LHCN-M2 (cell line): ENCODE data around the gene ICE1. TPM values are rescaled to one million over a fixed set of nuclear protein-coding genes. Genes with fewer than 3 reads are reported as not detected.
A peak's percentile ranks its signal among the peaks of the same experiment; 100 is the strongest.
"Not testable (repeated sequence)": the region's sequence is repeated elsewhere in the genome, so short reads cannot be mapped to it uniquely, and the experiment has no call there.

ENCODE experiments used
- DNase-seq: peaks from one replicate; pipeline ENCODE4 v3.0.0-alpha.2; 2012; ENCODE audit warnings: low read depth
- total RNA-seq: library from RNA; depleted of rRNA; stranded (reverse); fragments of >200 nt; gene quantifications from 2 replicates; pipeline ENCODE4 v1.2.3, GENCODE V29; 2014

ICE1 gene
- total RNA-seq, 1 experiment from 2014 or later, result 27.3 TPM

DNA sequence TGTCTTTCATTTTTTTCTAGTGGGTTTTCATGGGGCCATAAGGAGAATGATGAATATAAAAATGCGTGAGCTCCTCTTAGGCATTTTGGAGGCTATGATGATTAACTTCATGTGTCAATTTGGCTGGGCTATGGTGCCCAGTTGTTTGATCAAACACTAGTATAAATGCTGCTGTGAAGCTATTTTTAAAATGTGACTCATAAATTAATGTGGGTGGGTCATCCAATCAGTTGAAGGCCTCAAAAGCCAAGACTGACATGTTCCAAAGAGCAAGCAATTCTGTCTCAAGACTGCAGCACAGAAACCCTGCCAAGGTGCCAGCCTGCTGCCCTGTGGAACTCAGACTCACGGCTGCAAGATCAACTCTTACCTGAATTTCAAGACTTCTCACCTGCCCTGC, 24.4 kb upstream of the ICE1 start:
- DNase-seq, result peak; percentile 14

DNA sequence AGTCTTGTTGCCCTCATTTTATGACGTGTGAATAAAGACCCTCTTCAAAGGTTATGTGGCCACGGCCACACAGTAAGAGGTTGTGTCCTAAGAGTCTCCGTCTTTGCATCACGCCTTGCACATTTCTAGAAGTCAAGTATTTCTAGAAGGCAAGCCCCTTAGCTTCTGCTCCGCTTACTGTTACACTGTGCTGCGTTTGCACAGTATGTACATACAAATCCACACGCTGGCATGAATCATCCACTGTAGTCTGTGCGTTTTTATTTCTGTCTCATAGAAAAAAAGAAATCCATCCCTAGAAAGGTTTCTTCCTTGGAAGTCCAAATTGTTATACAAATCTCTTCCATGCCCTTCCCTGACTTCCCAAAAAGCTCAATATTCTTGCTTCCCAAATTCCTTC, 21.4 kb upstream of the ICE1 start:
- no peak for DNase-seq

DNA sequence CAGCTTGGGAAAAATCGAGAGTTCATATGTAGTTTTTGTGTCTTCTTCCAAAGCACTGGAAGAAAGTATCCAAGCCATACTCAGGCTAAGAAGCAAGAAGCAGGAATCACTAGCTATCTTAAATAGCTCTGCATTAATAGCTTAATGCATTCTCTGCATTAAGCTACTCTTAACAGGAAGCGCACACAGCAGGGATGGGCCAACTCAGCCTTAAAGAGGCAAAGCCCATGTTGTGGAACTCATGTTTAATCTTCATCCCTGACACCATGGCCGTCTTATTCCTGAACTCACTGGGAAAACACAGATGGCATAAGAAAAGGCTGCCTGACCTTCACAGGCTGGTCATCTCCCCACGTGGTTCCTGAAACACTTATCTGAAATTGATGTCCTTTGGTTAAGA, 18.7 kb upstream of the ICE1 start:
- DNase-seq, result no peak

DNA sequence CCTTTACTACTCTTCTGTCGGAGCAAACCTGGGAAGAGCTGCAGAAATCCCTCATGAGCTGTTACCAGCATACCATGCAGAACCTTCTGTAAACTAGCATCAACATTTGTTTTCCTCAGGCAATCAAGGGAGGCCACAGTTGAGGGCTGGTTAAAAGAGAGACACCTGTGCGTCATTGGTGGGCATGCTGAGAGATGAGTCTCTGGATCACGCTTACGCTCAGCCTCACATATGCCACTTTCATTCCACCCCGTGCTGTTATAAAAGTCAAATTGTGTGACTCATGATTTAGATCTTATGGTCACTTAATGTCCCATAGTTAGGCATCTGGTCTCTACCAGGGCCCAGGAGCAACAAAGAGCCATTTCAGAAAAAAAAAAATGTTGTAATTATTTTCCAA, 18.1 kb upstream of the ICE1 start:
- peak; percentile 65 for DNase-seq

DNA sequence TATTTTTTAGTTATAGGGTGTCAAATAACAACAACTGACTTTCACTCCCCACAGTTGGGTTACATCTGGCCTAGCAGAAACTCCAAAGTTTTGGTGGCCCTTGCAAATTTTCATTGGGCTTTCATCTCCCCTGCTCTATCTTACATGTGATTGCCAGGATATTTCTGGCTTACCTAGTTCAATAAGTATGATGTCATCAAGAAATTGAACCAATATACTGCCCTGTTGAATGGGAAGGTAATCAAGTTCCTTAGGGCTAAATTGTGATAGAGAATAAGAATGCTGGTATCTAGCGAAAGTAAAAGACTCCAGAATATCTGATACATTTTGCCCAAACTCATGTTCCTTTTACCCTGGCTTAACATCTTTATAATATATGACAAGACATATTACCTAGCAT, 17.0 kb upstream of the ICE1 start:
- no peak for DNase-seq

DNA sequence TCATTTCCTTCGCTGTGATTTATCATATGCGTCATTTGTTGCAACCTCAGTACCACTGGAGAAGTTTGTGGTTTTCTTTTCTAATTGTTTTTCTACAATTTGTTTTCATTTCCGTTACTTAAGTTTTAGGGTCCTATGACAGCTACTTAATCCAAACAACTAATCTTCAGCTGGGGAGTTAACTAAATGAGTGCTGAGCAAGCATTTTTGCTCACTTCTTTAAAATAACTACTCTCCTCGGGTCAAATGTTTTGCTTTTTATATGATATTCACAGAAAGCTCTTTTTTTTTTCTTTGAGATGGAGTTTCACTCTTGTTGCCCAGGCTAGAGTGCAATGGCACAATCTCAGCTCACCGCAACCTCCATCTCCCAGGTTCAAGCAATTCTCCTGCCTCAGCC, 14.6 kb upstream of the ICE1 start:
- DNase-seq, result no peak

DNA sequence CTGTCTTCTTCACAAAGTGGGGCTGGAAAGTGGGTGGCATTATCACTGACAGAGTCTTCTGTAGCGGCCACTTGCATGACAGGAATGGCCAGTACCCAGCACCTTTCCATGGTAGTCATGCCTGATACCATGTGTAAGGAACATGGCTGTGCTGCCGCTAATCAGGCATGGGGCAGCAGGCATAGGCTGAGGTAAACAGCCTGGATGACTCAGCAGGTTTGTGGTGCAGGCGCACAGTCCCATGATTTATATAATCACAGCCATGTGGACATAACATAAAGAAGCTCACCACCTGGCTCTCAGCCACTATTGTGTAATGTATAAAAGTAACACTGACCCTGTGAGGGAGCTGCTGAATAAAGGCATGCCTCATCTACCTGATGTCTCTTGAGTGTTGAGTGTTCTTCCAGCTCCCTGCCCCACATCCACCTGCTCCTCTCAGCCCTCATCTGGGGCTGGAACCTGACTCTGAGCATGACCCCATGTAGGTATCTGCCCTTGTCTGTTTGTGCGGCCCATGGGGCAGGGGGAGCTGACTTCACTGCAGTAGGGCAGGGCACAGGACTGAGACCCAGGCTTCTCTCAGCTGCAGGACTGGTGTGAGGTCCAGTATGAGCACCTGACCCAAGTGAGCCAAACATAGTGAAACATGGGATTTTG, 13.2 kb upstream of the ICE1 start:
- peak; percentile 39 for DNase-seq

DNA sequence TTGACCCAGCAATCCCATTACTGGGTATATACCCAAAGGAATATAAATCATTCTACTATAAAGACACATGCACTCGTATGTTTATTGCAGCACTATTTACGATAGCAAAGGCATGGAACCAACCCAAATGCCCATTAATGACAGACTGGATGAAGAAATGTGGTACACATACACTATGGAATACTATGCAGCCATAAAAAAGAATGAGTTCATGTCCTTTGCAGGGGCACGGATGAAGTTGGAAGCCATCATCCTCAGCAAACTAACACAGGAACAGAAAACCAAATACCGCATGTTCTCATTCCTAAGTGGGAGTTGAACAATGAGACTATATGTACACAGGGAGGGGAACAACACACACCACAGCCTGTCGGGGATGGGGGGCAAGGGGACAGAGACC, 8.6 kb upstream of the ICE1 start:
- not testable (repeated sequence) for DNase-seq

DNA sequence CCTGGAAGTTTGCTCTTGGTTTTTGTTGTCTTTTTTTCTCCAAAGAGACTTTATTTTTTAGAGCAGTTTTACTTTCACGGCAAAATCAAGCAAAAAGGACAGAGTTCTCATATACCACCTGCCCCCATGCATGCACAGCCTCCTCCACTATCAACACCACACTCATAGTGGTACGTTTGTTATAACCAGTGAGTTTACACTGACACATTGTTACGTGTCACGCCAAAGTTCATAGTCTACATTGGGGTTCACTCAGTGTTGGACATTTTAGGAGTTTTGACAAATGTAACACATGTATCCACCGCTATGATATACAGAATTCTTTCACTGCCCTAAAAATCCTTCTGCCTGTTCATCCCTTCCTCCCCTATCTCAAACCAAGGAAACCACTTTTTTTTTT, 7.5 kb upstream of the ICE1 start:
- DNase-seq, result no peak

DNA sequence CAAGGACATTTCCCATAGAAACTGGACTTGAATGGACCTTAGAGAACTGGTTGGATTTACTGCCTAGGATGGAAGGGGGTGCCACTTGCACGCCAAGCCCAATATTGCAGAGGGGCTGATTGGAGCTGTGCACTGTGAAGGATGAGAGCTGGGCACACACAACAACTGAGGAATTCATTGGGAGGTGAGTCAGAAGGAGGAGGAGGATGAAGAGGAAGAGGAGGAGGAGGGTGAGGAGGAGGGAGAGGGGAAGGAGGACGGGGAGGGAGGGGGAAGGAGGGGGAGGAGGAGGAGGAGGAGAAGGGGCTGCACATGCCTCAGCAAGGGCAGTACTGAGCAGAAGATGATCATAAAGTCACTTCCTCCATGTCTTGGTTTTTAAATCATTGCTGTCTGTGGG, 5.7 kb upstream of the ICE1 start:
- DNase-seq, result no peak

DNA sequence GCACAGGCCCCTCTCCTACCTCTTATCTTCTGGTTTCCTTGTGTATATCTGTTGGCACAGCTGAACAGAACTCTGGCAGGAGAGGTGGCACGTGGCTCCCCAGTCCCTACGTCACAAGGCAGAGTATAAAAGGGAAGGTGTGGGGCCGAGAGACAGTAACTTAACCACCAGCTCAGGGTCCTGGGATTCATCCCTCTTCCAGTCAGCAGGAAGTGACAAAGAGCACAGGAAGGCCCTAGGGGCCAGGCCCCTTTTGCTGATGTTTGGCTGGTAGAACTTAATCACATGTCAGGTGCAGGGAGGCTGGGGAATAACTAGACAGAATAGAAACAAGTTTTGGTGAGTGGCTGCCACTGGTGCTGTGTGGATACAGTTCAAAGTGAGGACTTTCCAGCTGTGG, 4.5 kb upstream of the ICE1 start:
- no peak for DNase-seq

DNA sequence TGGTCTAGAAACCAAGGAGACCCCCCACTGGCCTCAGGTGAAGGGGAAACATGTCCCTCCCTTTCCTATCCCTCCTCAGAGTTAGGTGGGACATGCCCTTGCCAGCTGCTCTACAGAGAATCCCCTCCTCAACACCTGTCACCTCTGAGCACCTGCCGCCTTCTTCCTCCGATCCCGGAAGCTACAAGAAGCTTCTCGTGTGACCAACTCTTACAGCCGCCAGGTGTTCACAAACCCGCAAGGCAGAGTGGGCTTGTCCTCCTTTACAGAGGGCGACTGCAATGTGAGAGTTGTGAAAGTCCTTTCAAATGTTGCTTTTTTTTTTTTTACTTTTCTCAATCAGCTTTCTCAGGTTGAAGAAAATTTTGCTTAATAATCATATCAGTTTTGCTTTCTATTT, 3.7 kb upstream of the ICE1 start:
- no peak for DNase-seq

DNA sequence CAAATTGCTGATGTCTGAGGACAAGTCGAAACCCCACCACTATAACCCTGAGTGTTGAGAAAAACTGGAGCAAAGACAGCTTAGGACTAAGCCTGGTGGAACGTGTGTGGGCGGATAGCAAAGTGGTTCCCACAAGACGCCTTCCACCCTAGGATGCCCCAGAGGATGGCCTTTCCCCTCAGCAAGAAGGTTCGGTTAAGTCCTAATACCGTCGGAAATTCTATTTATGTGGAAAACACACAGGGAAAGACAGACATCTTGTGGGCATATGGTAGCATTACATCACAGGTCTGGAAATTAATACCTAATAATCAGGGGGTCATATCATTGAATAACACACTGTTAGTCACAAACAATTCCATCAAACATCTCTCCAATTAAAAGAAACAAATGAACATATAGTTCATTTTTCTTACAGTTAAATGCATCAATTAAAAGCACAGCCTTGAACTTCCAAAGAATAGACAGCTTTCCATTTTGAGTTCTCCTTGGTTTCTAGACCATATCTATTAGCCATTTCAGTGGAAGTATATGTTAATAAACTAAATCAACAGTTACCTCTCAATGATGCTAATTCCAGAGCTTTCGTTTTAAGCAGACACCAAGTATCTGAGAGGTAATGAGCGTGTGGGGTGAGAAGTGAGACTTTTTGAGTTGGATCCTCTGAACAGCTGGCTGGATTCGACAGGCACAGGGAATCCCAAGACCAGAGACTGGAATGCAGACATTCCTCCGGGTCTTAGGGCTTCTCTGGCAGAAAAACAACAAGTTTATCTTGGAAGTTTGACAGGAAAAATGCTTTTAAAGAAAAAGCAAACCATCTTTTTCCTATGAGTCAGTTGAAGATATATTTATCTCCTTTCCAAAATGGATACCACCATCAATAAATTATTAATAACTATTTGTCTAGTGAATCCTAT, 2.9 kb upstream of the ICE1 start:
- peak; percentile 79 for DNase-seq

DNA sequence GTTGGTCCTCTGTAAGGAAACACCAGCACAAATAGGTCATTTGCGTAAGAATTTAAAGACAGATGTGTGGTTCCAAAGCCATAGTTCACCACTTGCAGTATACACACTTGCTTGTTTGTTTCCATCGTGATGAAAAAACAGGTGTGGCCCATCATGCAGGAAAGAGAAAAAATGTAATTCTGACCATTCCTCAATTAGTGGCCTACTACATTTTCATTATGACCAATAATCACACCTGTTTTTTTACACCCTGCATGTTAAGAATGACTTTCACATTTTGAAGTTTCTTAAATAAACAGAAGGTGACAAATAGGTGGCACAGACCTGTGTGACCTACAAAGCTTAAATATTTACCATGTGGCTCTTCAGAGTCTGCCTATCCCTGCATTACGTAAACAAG, 2.2 kb upstream of the ICE1 start:
- peak; percentile 16 for DNase-seq

DNA sequence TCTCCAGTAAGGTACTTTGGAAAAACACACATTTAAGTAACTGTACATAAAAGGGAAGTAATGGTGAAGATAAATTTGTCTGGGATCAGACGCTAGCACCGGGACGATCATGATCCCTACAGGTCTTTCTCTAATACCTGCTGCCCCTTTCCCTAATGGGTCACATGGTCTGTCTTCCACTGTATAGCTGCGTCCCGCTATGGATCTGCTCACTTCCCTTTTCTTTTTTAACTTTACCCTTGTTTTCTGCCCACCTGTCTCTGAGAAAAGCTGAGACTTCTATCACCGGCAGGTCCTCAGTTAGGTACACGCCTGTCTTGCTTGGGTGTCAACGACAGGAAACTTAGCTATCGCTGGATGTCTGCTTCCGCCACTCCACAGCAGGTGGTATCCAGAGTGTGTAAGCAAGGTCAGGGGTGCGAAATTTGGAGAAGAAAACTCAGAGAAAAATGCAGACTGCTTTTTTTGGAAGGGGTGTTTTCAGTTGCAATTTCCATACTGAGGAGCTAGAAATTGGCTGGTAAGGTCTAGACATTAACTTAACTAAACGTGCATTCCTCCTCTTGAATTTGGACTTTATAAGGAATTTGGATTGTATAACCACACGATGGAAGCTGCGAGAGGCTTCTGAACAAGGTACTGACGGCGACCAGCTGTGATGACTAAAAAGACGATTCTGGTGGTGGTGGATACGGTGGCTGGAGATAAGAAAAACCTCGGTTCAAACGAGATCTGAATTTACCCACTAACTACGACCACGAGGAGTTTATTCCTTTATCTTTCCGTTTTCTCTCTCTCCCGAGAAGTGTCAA, 1.1 kb upstream of the ICE1 start:
- DNase-seq, result peak; percentile 5

DNA sequence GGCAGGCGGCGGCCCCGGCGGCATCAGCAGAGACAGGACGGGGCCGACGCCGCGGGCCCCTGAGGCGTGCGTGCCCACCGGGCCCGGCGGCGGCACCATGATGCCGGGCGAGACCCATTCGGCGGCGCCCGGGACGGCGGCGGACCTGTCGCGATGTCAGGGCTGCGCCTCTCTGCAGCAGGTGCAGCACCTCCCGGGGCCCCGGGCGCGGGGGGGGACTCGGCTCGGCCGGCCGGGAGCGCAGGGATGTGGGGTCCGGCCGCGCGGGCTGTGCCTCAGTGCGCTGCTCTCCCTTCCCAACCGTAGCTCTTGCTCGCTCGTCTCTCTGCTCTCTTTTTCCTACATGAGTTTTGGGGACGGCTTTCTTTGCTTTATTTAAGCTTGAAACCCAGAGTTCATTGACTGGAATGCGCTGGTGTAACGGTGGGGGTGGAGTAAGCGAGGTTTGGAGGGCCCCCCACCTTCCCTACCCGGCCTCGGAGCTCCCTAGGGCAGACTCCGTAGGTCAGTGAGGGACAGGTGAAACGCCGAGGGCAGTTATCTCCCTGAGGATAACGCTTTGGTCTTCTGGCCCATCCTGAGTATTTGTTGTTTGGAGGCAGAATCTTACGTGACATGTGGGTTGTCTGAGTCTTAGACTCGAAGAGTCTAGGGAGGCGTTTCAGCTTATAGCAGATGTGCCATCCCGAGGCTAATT, 490 bp downstream of the ICE1 start:
- DNase-seq, result no peak

DNA sequence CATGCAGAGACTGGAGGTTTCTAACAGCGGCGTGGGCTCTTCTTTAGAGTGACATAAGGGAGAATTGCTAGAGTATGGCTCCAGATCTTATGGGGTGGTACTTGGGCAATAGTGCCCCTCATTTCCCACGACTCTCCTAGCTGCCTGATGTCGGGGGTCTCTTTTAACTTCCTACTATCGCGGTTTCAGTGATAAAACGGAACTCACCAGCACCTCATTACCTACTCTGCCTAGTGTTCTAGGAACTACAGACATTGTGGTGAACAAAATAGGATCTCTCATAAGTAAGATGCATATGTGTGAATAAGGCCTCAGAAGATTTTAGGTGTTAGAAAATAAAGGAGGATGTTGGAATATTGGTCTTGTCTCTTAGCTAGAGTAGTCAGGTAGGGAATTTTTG, 1.1 kb downstream of the ICE1 start:
- DNase-seq, result no peak

DNA sequence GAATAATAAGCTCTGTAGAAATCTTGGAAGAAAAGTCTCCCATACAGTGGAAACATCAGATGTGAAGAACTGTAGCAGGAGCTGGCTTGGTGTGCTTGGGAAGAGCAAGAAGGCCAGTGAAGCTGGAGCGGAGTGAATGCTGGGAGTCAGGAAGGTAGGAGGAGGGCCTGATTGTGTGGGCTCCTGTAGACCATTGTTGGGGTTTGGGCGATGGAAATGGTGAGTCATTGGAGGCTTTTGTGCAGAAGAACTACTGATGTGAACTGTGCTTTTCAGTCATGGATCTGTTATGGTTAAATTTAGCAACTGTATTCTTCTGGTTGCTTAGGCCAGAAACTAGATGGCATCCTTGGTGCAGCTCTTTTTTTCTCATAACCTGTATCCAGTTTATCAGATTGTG, 2.3 kb downstream of the ICE1 start:
- DNase-seq, result no peak

DNA sequence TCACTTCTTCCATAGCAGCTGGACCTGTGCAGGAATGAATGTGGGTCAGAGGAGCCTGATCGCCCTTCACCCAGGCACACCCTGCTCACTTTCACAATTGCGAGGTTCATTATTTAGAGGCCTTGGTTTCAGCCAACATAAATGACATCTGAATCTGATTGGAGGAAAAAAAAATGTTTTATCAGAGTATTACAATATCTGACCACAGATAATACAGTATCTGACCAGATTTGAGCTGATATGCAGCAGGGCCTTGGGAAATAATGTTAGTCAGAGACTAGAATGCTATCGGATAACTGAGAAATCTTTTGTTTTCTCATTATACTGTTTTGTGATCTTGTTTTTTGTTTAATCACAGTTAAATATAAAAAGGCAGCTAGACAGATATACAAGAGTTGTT, 7.7 kb downstream of the ICE1 start:
- no peak for DNase-seq

DNA sequence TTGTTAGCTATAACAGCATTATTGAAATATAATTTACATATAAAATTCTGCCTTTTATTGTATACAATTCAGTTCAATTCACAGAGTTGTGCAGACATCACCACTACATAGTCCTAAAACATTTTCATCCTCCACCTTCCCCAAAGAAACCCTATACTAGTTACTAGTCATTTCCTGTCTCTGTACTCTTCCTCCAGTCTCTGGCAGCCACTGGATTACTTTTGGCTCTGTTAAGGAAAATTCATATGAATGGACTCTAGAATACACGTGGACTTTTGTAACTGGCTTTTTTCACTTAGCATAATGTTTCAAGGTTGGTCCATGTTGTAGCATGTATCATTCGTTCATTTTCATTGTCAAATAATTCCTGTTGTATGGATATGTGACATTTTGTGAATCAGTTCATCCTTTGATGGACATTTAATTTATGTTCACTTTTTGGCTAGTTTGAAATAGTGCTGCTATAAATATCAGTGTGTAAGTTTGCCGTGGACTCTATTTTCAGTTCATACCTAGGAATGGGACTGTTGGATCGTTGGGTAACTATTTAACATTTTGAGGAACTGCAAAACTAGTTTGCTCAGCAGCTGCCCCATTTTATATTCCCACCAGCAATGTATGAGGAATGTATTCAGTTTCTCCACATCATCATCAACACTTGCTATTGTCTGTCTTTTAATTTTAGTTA, 9.7 kb downstream of the ICE1 start:
- peak; percentile 67 for DNase-seq

DNA sequence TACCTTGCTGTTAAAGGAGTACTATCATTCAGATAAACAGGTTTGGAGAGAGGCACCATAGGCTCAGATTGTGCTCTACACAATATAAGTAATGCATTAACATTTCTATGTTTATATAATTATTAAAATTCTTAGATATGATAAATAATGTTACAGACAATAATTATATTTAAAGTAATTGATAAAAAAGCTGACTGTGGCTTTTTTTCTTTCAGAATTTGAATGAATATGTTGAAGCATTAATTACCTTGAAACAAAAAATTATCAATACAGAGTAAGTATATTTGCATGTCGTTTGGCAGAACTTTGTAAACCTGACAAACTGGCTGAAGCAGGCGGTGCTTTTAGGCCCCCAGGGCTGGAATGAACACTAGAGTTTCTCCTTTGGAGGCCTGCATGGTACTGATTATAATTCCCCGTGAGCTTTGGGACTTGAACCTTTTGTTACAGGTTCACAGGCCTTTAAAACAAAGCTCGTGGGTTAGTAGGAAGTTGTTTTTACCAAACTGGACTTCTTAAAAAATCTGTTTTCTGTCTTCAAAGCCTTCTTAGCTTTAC, 13.8 kb downstream of the ICE1 start:
- DNase-seq, result no peak
